ENCODE measurements around the gene MID1. TPM values are rescaled to one million over a fixed set of nuclear protein-coding genes. Genes with fewer than 3 reads are reported as not detected.

The MID1 gene
- total RNA-seq, 1 donor from 2014 or later, result 13.9 TPM

- H3K4me3 Mint-ChIP-seq (ENCODE audit: unreplicated experiment), result no peak overlapping the region
- no peaks in the 10 kb centered on the region for H3K27me3 Mint-ChIP-seq (ENCODE audit: low read depth)
- no peak for DNase-seq (ENCODE audit: low spot score)
- peaks cover 20% of the 10 kb centered on the region for H3K9me3 Mint-ChIP-seq (ENCODE audit: low read depth)
- H3K4me1 Mint-ChIP-seq (ENCODE audit: low read depth), result peaks cover 29% of the 10 kb centered on the region
- H3K27ac Mint-ChIP-seq (ENCODE audit: unreplicated experiment), result no peak overlapping the region
- H3K36me3 Mint-ChIP-seq (ENCODE audit: low read depth), result no peaks in the 10 kb centered on the region
- TF ChIP-seq CTCF (IDR thresholded peaks at IDR 0.05), result no peak
Observed at GRCh38 chrX:10566716-10567097, 53.7 kb downstream of the MID1 start.

GRCh38 chrX:10564484-10564883 lies 55.9 kb downstream of the MID1 start:
- DNase-seq (ENCODE audit: low spot score), result no peak
- no peak for TF ChIP-seq CTCF (IDR thresholded peaks at IDR 0.05)
- Mint-ChIP-seq H3K27ac (ENCODE audit: unreplicated experiment) (no peak overlapping the region), H3K27me3 (ENCODE audit: low read depth) (no peaks in the 10 kb centered on the region), H3K36me3 (ENCODE audit: low read depth) (no peaks in the 10 kb centered on the region), H3K9me3 (ENCODE audit: low read depth) (peaks cover 11% of the 10 kb centered on the region), H3K4me1 (ENCODE audit: low read depth) (peaks cover 6% of the 10 kb centered on the region), H3K4me3 (ENCODE audit: unreplicated experiment) (no peak overlapping the region)

- no peak for DNase-seq (ENCODE audit: low spot score)
- no peak for TF ChIP-seq CTCF (IDR thresholded peaks at IDR 0.05)
- Mint-ChIP-seq H3K36me3 (ENCODE audit: low read depth) (no peaks in the 10 kb centered on the region), H3K9me3 (ENCODE audit: low read depth) (peaks cover 15% of the 10 kb centered on the region), H3K27me3 (ENCODE audit: low read depth) (no peaks in the 10 kb centered on the region), H3K27ac (ENCODE audit: unreplicated experiment) (no peak overlapping the region), H3K4me3 (ENCODE audit: unreplicated experiment) (no peak overlapping the region), H3K4me1 (ENCODE audit: low read depth) (no peaks in the 10 kb centered on the region)
Observed at GRCh38 chrX:10557166-10557565, 63.2 kb downstream of the MID1 start.

- no peak for DNase-seq (ENCODE audit: low spot score)
- no peak overlapping the region for H3K4me3 Mint-ChIP-seq (ENCODE audit: unreplicated experiment)
Observed at GRCh38 chrX:10556405-10556804, 64.0 kb downstream of the MID1 start.

GRCh38 chrX:10555846-10556245 lies 64.5 kb downstream of the MID1 start:
- H3K36me3 Mint-ChIP-seq (ENCODE audit: low read depth), result no peaks in the 10 kb centered on the region
- H3K27me3 Mint-ChIP-seq (ENCODE audit: low read depth), result no peaks in the 10 kb centered on the region
- no peak for DNase-seq (ENCODE audit: low spot score)
- H3K4me1 Mint-ChIP-seq (ENCODE audit: low read depth), result no peaks in the 10 kb centered on the region
- peaks cover 13% of the 10 kb centered on the region for H3K9me3 Mint-ChIP-seq (ENCODE audit: low read depth)
- no peak overlapping the region for H3K4me3 Mint-ChIP-seq (ENCODE audit: unreplicated experiment)
- TF ChIP-seq CTCF (IDR thresholded peaks at IDR 0.05), result no peak
- H3K27ac Mint-ChIP-seq (ENCODE audit: unreplicated experiment), result no peak overlapping the region

More at GRCh38 chrX:10556405-10556804, 64.0 kb downstream of the MID1 start:
- H3K36me3 Mint-ChIP-seq (ENCODE audit: low read depth), result no peaks in the 10 kb centered on the region
- peaks cover 13% of the 10 kb centered on the region for H3K9me3 Mint-ChIP-seq (ENCODE audit: low read depth)
- TF ChIP-seq CTCF (IDR thresholded peaks at IDR 0.05), result no peak
- H3K27me3 Mint-ChIP-seq (ENCODE audit: low read depth), result no peaks in the 10 kb centered on the region
- H3K4me1 Mint-ChIP-seq (ENCODE audit: low read depth), result no peaks in the 10 kb centered on the region
- H3K27ac Mint-ChIP-seq (ENCODE audit: unreplicated experiment), result no peak overlapping the region

Data from chondrocyte (in vitro differentiated cells).